Left hindlimb (tissue), 1 donor: ENCODE measurements around the gene ASCL1.

ENCODE experiments used
- DNase-seq: peaks from one replicate; pipeline ENCODE4 v3.0.0-alpha.2; 2018

The ASCL1 gene

GRCh38 chr12:102990419-102990818 is 32.9 kb downstream of the ASCL1 start:
- DNase-seq, result no peak

- no peak for DNase-seq
Measured at GRCh38 chr12:102992297-102992696, 34.8 kb downstream of the ASCL1 start.

GRCh38 chr12:102992720-102993119 is 35.2 kb downstream of the ASCL1 start:
- DNase-seq, result no peak

- DNase-seq, result no peak
Measured at GRCh38 chr12:102993537-102993936, 36.1 kb downstream of the ASCL1 start.

GRCh38 chr12:102995372-102995771 is 37.9 kb downstream of the ASCL1 start:
- no peak for DNase-seq
